Measurements from ENCODE around the gene RGS16.
"Not testable (repeated sequence)": the region's sequence is repeated elsewhere in the genome, so short reads cannot be mapped to it uniquely, and the experiment has no call there.

RGS16 gene

GRCh38 chr1:182634306-182635072 is 30.3 kb upstream of the RGS16 start:
- no peak for DNase-seq (ENCODE audit: low spot score in 2 of 2)
- no peaks in the 10 kb centered on the region for H3K9me3 ChIP-seq
- no peaks in the 10 kb centered on the region for H3K36me3 ChIP-seq (replicated peaks)
- H3K4me1 ChIP-seq = no peaks in the 10 kb centered on the region
- no peaks in the 10 kb centered on the region for H3K27me3 ChIP-seq (ENCODE audit: low read depth)
- in situ Hi-C loops (cut with MboI; ENCODE audit: low sequenced_read_pairs) = no loop called here
- no peak overlapping the region for H3K4me3 ChIP-seq

DNA sequence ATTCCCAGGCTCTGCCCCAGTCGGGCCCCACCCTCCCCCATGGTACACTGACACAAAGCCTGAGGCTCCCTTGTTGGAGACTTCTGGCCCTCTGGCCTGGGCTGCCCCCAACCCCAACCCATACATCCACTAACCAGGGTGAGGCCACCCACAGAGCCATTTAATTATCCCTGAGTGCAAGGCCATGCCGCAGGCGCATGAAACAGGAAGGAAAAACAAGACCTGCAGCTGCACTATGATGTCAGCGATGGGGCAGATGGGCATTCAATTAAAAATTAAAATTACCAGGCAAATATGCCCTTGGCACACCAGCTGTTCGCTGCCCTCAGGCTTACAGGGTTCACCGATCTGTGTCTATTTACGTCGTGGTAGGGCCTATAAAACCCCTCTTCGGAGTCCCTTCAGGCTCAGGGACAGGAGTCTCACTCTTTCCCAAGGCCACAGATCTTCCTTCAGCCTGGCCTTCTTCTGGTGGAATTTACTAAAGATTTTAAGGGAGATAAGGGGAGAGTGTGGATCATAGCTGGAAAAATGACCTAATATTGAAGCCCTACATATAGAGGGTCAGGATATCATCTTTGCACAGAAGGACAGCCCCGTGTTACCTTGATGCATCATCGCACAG is 29.6 kb upstream of the RGS16 start:
- no peaks in the 10 kb centered on the region for H3K27me3 ChIP-seq (ENCODE audit: low read depth)
- H3K36me3 ChIP-seq (replicated peaks) = no peaks in the 10 kb centered on the region
- no peak overlapping the region for H3K4me3 ChIP-seq
- in situ Hi-C loops (cut with MboI; ENCODE audit: low sequenced_read_pairs) = no loop called here
- H3K9me3 ChIP-seq = no peaks in the 10 kb centered on the region
- no peaks in the 10 kb centered on the region for H3K4me1 ChIP-seq
- no peak for DNase-seq (ENCODE audit: low spot score in 2 of 2)

- H3K4me1 ChIP-seq = no peaks in the 10 kb centered on the region
- no peak for DNase-seq (ENCODE audit: low spot score in 2 of 2)
These were observed 28.8 kb upstream of the RGS16 start for GRCh38 chr1:182633031-182633430.

DNA sequence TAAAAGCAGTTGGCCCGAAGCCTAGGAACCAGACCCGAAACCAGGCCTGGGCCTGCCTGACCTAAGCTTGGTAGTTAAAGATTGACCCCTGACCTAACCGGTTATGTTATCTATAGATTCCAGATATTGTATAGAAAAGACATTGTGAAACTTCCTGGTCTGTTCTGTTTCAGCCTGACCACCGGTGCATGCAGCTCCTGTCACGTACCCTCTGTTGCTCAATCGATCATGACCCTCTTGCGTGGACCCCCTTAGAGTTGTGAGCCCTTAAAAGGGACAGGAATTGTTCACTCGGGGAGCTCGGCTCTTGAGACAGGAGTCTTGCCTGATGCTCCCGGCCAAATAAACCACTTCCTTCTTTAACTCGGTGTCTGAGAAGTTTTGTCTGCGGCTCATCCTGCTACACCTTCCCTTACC is 28.3 kb upstream of the RGS16 start:
- H3K4me1 ChIP-seq; H3K9me3 ChIP-seq; in situ Hi-C loops (cut with MboI; ENCODE audit: low sequenced_read_pairs); DNase-seq (ENCODE audit: low spot score in 2 of 2); H3K4me3 ChIP-seq; H3K36me3 ChIP-seq (replicated peaks); H3K27me3 ChIP-seq (ENCODE audit: low read depth): not testable (repeated sequence)

More at GRCh38 chr1:182633031-182633430, 28.8 kb upstream of the RGS16 start:
- Histone ChIP-seq H3K36me3 (replicated peaks) (no peaks in the 10 kb centered on the region), H3K27me3 (ENCODE audit: low read depth) (no peaks in the 10 kb centered on the region), H3K4me3 (no peak overlapping the region), H3K9me3 (no peaks in the 10 kb centered on the region)
- in situ Hi-C loops (cut with MboI; ENCODE audit: low sequenced_read_pairs) = no loop called here

DNA sequence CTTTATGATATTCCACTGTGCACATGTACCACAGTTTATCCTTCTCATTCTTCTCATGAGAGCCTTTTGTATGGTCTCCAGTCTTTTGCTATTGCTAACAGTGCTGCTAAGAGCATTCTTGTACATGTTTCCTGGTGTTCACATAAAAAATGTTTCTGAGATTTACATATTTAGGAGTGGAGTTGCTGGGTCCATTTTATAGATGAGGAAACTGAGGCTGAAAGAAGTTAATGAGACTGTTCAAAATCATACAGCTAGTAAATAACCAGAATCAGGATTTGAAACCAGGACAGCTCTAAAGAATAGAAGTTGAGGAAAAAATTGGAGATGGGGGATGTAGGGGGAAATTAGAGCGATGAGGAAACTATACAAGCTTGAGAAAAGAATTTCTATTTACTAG is 27.8 kb upstream of the RGS16 start:
- Histone ChIP-seq H3K9me3 (no peaks in the 10 kb centered on the region), H3K4me3 (no peak overlapping the region), H3K4me1 (no peaks in the 10 kb centered on the region), H3K36me3 (replicated peaks) (no peaks in the 10 kb centered on the region), H3K27me3 (ENCODE audit: low read depth) (no peaks in the 10 kb centered on the region)
- in situ Hi-C loops (cut with MboI; ENCODE audit: low sequenced_read_pairs) = no loop called here
- DNase-seq (ENCODE audit: low spot score in 2 of 2) = no peak

GRCh38 chr1:182631053-182631677 is 27.0 kb upstream of the RGS16 start:
- in situ Hi-C loops (cut with MboI; ENCODE audit: low sequenced_read_pairs) = no loop called here
- H3K4me3 ChIP-seq = no peak overlapping the region
- H3K27me3 ChIP-seq (ENCODE audit: low read depth) = no peaks in the 10 kb centered on the region
- DNase-seq (ENCODE audit: low spot score in 2 of 2) = no peak
- no peaks in the 10 kb centered on the region for H3K4me1 ChIP-seq
- H3K9me3 ChIP-seq = no peaks in the 10 kb centered on the region
- no peaks in the 10 kb centered on the region for H3K36me3 ChIP-seq (replicated peaks)

- in situ Hi-C loops (cut with MboI; ENCODE audit: low sequenced_read_pairs) = no loop called here
- DNase-seq (ENCODE audit: low spot score in 2 of 2) = no peak
These were observed 26.4 kb upstream of the RGS16 start for GRCh38 chr1:182630586-182630985.

DNA sequence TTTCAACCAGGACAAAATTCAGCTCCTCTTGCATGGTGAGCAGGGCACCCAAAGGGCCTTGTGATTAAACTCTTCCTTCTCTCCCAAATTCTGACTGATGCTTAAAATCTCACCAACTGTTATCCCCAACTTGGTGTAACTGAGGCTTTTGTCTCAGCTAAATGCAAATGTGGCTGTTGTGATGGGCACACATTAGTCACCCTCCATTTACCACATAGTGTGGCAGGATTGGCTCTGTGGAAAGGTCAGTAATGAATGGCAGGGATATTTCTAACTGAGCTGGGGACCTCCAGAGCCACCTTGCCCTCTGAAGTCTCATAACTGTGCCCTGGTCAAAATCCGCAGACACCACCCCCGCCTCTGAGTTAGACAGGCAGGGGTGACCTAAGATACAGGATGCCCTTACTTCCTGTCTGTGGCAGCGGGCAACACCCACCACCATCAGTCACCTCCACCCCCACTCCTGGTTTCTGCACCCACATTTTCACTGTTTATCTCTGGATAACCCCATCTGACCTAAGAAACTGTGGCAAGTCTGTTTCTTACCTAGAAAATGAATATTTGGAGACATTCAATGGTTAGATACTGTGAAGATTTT is 25.4 kb upstream of the RGS16 start:
- DNase-seq (ENCODE audit: low spot score in 2 of 2) = no peak
- H3K4me1 ChIP-seq = no peaks in the 10 kb centered on the region
- no peaks in the 10 kb centered on the region for H3K36me3 ChIP-seq (replicated peaks)
- H3K9me3 ChIP-seq = no peaks in the 10 kb centered on the region
- H3K4me3 ChIP-seq = no peak overlapping the region
- no peaks in the 10 kb centered on the region for H3K27me3 ChIP-seq (ENCODE audit: low read depth)
- in situ Hi-C loops (cut with MboI; ENCODE audit: low sequenced_read_pairs) = no loop called here

More at GRCh38 chr1:182630586-182630985, 26.4 kb upstream of the RGS16 start:
- Histone ChIP-seq H3K27me3 (ENCODE audit: low read depth) (no peaks in the 10 kb centered on the region), H3K9me3 (no peaks in the 10 kb centered on the region), H3K36me3 (replicated peaks) (no peaks in the 10 kb centered on the region), H3K4me1 (no peaks in the 10 kb centered on the region), H3K4me3 (no peak overlapping the region)

DNA sequence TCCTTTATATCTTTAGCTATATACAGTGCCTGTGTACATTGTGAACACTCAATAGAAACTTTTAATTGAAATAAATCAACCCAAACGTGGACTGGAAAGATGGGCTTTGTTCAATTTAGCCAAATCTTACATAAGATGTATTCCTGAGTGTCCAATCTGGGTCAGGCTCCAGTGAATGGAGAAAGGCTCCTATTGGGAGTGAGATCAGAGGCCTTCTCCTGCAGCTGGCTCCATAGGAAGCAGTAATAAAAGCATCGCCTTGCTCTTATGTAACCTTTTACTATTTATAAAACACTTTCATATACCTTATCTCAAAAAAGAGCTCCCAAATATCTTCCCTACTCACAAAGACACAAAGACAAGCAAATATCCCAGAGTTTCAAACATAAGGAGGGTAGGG is 24.9 kb upstream of the RGS16 start:
- Histone ChIP-seq H3K9me3 (no peaks in the 10 kb centered on the region), H3K4me1 (no peaks in the 10 kb centered on the region), H3K36me3 (replicated peaks) (no peaks in the 10 kb centered on the region), H3K27me3 (ENCODE audit: low read depth) (no peaks in the 10 kb centered on the region), H3K4me3 (no peak overlapping the region)
- in situ Hi-C loops (cut with MboI; ENCODE audit: low sequenced_read_pairs) = no loop called here
- no peak for DNase-seq (ENCODE audit: low spot score in 2 of 2)

DNA sequence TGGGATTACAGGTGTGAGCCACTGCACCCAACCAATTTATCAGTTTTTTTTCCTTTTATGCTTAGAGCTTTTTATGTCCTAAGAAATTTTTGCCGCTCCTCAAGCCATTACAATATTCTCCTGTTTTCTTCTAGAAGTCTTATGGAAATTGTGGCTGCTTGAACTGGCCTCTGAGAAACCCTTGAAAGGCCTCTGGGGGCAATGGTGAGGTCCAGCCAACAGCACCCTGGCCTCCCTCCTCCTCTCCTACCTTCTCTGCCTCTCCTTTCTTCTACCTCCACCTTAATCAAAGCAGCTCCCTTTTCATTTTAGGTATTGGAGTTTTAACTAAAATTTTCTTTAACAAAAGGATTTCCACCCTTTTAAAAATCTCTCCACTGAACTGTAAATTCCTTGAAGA is 24.5 kb upstream of the RGS16 start:
- H3K4me3 ChIP-seq = no peak overlapping the region
- no peak for DNase-seq (ENCODE audit: low spot score in 2 of 2)
- in situ Hi-C loops (cut with MboI; ENCODE audit: low sequenced_read_pairs) = no loop called here
- no peaks in the 10 kb centered on the region for H3K36me3 ChIP-seq (replicated peaks)
- no peaks in the 10 kb centered on the region for H3K27me3 ChIP-seq (ENCODE audit: low read depth)
- H3K4me1 ChIP-seq = no peaks in the 10 kb centered on the region
- no peaks in the 10 kb centered on the region for H3K9me3 ChIP-seq

GRCh38 chr1:182627622-182628021 is 23.4 kb upstream of the RGS16 start:
- in situ Hi-C loops (cut with MboI; ENCODE audit: low sequenced_read_pairs) = no loop called here
- Histone ChIP-seq H3K36me3 (replicated peaks) (no peaks in the 10 kb centered on the region), H3K9me3 (no peaks in the 10 kb centered on the region), H3K27me3 (ENCODE audit: low read depth) (no peaks in the 10 kb centered on the region), H3K4me3 (no peak overlapping the region), H3K4me1 (no peaks in the 10 kb centered on the region)
- no peak for DNase-seq (ENCODE audit: low spot score in 2 of 2)

GRCh38 chr1:182626527-182626926 is 22.3 kb upstream of the RGS16 start:
- no peak for DNase-seq (ENCODE audit: low spot score in 2 of 2)
- Histone ChIP-seq H3K27me3 (ENCODE audit: low read depth) (no peaks in the 10 kb centered on the region), H3K4me3 (no peak overlapping the region), H3K9me3 (no peaks in the 10 kb centered on the region), H3K36me3 (replicated peaks) (no peaks in the 10 kb centered on the region), H3K4me1 (no peaks in the 10 kb centered on the region)
- in situ Hi-C loops (cut with MboI; ENCODE audit: low sequenced_read_pairs) = no loop called here

DNA sequence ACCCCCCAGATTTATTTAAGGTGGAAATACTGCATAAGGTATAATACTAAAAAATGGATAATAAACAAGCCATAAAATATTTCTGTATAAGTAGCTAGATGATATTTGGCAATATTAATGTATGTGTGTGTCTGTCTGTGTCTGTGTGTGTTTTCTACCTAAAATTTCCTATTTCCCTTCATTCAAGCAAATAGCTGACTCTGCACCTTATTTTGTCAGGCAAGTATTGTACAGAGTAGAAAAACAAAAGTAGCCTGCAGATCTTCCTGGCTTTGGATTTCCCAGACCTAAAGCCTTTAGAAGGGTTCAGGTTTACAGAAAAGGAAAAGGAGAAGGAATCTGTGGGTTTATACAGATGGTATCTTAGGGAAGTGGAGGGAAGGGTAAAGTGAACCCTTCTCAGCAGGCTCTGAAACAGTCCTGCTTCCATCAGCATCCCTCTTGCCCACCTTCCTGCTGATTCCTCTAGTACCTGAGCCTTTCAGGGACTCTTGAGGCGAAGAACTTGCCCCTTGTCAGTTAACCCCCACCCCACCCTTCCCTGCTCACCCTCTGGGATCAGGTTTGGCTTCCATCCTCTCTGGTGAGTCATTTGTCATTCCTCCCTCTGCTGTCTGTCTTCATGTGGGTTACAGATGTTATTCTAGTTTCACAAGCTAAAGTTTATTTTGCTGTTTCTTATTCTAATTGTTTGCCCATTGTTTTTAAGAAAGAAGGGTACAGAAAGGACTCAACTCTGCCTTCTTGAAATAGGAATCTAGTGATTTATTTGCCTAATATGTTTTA is 21.7 kb upstream of the RGS16 start:
- DNase-seq (ENCODE audit: low spot score in 2 of 2) = no peak
- Histone ChIP-seq H3K9me3 (no peaks in the 10 kb centered on the region), H3K36me3 (replicated peaks) (no peaks in the 10 kb centered on the region), H3K4me1 (no peaks in the 10 kb centered on the region), H3K27me3 (ENCODE audit: low read depth) (no peaks in the 10 kb centered on the region), H3K4me3 (no peak overlapping the region)
- in situ Hi-C loops (cut with MboI; ENCODE audit: low sequenced_read_pairs) = no loop called here
